Measurements from ENCODE around the gene AURKB. TPM values are rescaled to one million over a fixed set of nuclear protein-coding genes. Genes with fewer than 3 reads are reported as not detected.

AURKB gene
- total RNA-seq, 1 experiment from 2014 or later = 141 TPM

GRCh38 chr17:8222630-8223355, 12.4 kb upstream of the AURKB start:
- peak overlapping the region; percentile 91 for H3K9ac ChIP-seq (ENCODE audit: low read length)
- intact Hi-C loops (cut with micrococcal nuclease) = loop anchor here (1.0 to 10.0 kb wide), 3 partner anchors 35 to 152 kb away; partner anchors contain the start of gene KRABD2
- H4K20me1 ChIP-seq (ENCODE audit: insufficient read depth) = no peaks in the 10 kb centered on the region
- peaks cover 2 to 4% of the 10 kb centered on the region in 2 experiments; a peak in 3 of 4 replicates for H3K36me3 ChIP-seq (ENCODE audit: control insufficient read depth in 1 of 2, insufficient read depth in 2 of 2, low read length in 2 of 2)
- peak overlapping the region; percentile 93 for H3K4me2 ChIP-seq (ENCODE audit: low read length)
- ChIA-PET RAD21 (ENCODE audit: low non-redundant PET in 1 of 2, low total read pairs in 2 of 2, uncharacterized antibody in 2 of 2, unreplicated experiment in 2 of 2) (interaction anchor here (1.0 to 1.9 kb wide), 4 partner anchors 25 to 83 kb away, joined by 3 to 6 read pairs (median 4); partner anchors contain the start of genes BORCS6 (in 1 of the 2) and CTC1 (in 1 of the 2)), POLR2A (interaction anchor here (0.7 to 7.5 kb wide), 8 partner anchors 11 to 103 kb away, joined by 3 to 63 read pairs (median 30); partner anchors contain the start of genes ALOXE3, AURKB, BORCS6 and CTC1), CTCF (interaction anchor here (0.8 to 2.1 kb wide), 8 partner anchors 24 to 163 kb away, joined by 3 to 5 read pairs (median 3); partner anchors contain the start of genes BORCS6 and CTC1)
- peaks cover 51 to 94% of the 10 kb centered on the region in 2 experiments for H3K4me1 ChIP-seq (ENCODE audit: control insufficient read depth in 1 of 2, insufficient read depth in 2 of 2, low read length in 2 of 2)
- DNase-seq (ENCODE audit: low read depth, low spot score) (peak; percentile 87), ATAC-seq (peak; percentile 47)
- no peaks in the 10 kb centered on the region for H3K27me3 ChIP-seq (ENCODE audit: insufficient read depth, low read length)
- H3K27ac ChIP-seq (ENCODE audit: low read depth, low read length) = peak overlapping the region; percentile 83
- peak overlapping the region; percentile 82 to 86 for H3K4me3 ChIP-seq (replicated peaks in 1 of 2; ENCODE audit: low read depth in 1 of 2, low read length in 2 of 2)
- TF ChIP-seq YY1 (IDR thresholded peaks at IDR 0.05; ENCODE audit: extremely low read depth, insufficient replicate concordance, low read depth, low read length) (peak; percentile 58), POLR2AphosphoS5 (IDR thresholded peaks at IDR 0.05; ENCODE audit: low read depth, low read length) (peak; percentile 89), EZH2phosphoT487 (IDR thresholded peaks at IDR 0.05; ENCODE audit: borderline replicate concordance) (no peak), ZFX (IDR thresholded peaks at IDR 0.05) (no peak), ATF3 (IDR thresholded peaks at IDR 0.05) (peak; percentile 99), POLR2A (IDR thresholded peaks at IDR 0.05; ENCODE audit: borderline replicate concordance, extremely low read depth, insufficient read depth, insufficient read length) (peak; percentile 44), ZNF274 (IDR thresholded peaks at IDR 0.05; ENCODE audit: low read depth, low read length) (no peak), SIN3A (IDR thresholded peaks at IDR 0.05; ENCODE audit: low read depth) (peak; percentile 76; the same call in 1 of the 2 replicates), CBX3 (IDR thresholded peaks at IDR 0.05; ENCODE audit: low read depth) (peak; percentile 71; the same call in 1 of the 2 replicates), EGR1 (IDR thresholded peaks at IDR 0.05; ENCODE audit: low read depth) (peak; percentile 98), SP1 (IDR thresholded peaks at IDR 0.05; ENCODE audit: low read depth) (peak; percentile 58), ZBTB33 (IDR thresholded peaks at IDR 0.05; ENCODE audit: extremely low read depth, insufficient replicate concordance, low read length) (peak; percentile 59), FOSL1 (IDR thresholded peaks at IDR 0.05; ENCODE audit: low read depth) (no peak), MAX (IDR thresholded peaks at IDR 0.05) (peak; percentile 33)
- H2AFZ ChIP-seq (ENCODE audit: low read depth, low read length, poor library complexity, severe bottlenecking) = no peak overlapping the region
- H3K79me2 ChIP-seq (ENCODE audit: insufficient read depth, low read length) = no peaks in the 10 kb centered on the region
- BruUV-seq (replicated peaks) = no TSS peak
- no peaks in the 10 kb centered on the region for H3K9me2 ChIP-seq (ENCODE audit: insufficient read depth)
- H3K9me3 ChIP-seq (ENCODE audit: control insufficient read depth in 1 of 2, insufficient read depth in 1 of 2, low read depth in 1 of 2, low read length in 2 of 2) = no peaks in the 10 kb centered on the region
